IPS-18c (cell line): ENCODE data around the gene MICAL3.

ENCODE experiments used
- H3K4me3 ChIP-seq: 2 replicates; pipeline ENCODE4 v1.7.0; 2013; ENCODE audit warnings: low read depth, mild to moderate bottlenecking, low read length, moderate library complexity; ENCODE audit not compliant: insufficient read depth
- H3K9me3 ChIP-seq: one replicate; pipeline ENCODE4 v1.6.1; 2013; ENCODE audit warnings: mild to moderate bottlenecking, low read length, moderate library complexity; ENCODE audit not compliant: control insufficient read depth, insufficient read depth

Gene MICAL3

DNA sequence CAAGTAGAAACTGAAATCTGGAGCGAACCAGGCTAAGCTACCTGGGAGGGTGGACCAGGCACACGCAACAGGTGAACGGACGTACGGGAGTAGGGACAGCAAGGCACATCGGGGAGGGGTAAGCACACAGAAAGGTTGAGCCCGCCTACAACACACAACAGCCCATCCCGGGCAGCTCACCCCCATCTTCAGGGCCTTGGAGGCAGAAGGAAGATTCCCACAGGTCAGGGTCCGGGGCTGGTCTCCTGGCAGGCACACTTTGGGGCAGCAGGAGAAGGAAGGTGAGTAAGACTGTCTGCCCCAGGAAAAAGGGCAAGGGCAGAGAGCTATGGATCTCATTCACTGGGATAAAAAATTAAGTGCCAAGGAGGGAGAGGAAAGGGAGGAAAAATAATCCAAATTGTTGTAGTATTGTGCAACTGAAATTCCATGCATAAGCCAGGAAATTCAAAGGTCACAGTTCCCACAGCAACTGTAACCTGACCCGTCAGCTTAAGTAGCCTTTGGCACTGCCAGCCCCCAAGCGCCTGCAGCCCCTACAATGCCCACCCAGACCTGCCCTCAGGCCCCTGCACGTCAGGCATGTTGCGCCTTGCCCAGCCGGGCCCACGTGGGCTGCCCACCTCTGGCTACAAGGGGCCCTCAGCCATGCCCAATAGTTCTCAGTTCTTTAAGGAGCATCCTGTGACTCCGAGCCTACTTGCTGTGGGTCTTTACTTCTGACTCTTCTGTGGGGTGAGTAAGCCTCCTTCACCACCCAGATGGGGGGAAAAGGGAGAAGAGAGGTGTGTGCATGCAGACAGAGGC lies 51.8 kb downstream of the MICAL3 start:
- Histone ChIP-seq H3K4me3 (no peak overlapping the region), H3K9me3 (no peaks in the 10 kb centered on the region)

DNA sequence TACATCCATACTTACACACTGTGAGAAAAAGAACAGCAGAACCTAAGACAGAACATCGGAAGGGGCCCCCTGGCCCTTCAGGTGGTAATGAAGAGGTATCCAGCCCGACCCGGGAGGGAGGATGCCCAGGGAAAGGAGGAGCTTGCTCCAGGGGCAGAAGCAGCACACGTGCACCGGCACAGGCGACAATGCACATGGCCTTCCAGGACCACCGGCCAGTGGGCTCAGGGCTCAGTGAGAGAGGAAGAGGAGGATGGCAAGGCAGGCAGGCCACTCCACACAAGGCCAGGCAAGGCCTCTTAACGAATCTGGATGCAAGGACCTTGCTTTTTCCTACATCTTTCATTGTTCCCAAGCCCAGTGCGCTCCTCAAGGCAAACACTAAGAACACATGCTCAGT lies 52.6 kb downstream of the MICAL3 start:
- Histone ChIP-seq H3K9me3 (no peaks in the 10 kb centered on the region), H3K4me3 (no peak overlapping the region)

DNA sequence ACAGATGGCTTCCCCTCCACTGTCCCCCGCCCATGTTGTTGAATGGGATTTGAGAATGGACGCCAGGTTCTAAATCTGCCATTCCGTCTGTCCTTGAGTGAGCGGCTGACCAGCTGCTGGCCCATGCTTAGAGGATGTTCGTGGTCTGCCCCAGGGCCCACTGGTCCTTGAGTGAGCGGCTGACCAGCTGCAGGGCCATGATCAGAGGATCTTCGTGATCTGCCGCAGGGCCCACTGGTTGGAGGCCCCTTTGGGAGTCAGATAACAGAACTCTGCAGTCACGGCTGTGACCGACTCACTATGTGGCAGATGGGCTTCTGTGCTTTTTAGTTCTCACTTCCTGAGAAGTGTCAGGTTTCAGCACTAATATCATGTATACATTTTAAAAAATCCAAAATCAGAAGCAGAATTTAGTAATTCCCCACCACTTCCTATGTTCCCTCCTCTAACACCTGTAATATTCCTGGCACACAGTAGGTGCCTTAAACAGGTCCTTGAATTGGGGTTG lies 54.1 kb downstream of the MICAL3 start:
- Histone ChIP-seq H3K4me3 (no peak overlapping the region), H3K9me3 (no peaks in the 10 kb centered on the region)

DNA sequence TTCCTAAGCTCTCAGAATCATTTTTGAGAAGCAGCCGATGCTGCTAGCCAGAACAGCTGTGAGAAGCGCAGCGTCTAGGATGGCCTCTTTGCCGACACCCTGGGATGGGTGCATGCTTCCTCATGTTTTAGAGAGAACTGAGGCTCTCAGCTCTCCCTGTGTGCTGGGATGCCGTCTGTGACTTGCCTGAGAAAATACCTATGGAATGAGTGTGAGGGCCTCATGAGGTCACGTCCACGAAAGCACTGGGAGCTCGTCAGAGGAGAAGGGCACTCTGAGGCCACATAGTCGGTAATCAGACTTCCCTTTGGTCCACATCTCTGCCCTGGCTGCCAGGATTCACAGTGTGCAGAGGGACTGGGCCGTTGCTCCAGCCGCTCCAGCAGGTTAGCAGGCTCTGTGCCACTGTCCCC lies 54.7 kb downstream of the MICAL3 start:
- H3K4me3 ChIP-seq = no peak overlapping the region

DNA sequence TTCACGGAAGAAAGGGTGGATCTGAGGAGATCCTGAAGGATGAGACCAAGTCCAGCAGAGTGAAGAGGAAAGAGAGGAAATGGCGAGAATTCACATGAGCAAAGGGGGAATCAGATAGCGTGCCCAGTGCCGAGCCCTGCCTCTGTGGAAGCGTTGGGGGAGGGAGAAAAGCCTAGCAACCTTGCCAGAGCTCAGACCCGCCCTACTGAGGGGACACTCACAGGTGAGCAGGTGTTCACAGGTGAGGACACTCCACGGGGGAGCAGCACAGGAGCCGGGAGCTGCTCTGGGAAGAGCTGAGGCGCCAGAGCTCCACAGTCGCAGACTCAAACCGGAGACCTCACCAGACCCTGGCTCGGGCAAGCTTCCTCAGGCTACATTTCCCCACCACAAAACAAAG lies 56.2 kb downstream of the MICAL3 start:
- no peaks in the 10 kb centered on the region for H3K9me3 ChIP-seq
- no peak overlapping the region for H3K4me3 ChIP-seq

More for the DNA sequence above, 54.7 kb downstream of the MICAL3 start:
- H3K9me3 ChIP-seq = no peaks in the 10 kb centered on the region

DNA sequence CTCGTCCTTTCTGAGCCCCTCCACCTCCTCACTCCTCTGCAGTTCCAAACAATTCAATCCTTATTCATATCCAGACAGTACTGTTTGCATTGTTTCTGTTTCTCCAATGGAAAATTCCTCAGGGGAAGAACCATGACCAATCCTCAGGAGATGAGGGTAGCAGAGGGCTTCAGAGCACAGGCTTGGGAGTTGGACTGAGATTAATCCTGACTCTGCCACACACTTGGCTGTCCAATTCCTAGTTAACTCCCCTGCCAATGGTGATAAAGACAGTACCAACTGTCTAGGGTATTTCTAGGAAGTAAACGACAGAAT lies 58.0 kb downstream of the MICAL3 start:
- Histone ChIP-seq H3K4me3 (no peak overlapping the region), H3K9me3 (no peaks in the 10 kb centered on the region)

DNA sequence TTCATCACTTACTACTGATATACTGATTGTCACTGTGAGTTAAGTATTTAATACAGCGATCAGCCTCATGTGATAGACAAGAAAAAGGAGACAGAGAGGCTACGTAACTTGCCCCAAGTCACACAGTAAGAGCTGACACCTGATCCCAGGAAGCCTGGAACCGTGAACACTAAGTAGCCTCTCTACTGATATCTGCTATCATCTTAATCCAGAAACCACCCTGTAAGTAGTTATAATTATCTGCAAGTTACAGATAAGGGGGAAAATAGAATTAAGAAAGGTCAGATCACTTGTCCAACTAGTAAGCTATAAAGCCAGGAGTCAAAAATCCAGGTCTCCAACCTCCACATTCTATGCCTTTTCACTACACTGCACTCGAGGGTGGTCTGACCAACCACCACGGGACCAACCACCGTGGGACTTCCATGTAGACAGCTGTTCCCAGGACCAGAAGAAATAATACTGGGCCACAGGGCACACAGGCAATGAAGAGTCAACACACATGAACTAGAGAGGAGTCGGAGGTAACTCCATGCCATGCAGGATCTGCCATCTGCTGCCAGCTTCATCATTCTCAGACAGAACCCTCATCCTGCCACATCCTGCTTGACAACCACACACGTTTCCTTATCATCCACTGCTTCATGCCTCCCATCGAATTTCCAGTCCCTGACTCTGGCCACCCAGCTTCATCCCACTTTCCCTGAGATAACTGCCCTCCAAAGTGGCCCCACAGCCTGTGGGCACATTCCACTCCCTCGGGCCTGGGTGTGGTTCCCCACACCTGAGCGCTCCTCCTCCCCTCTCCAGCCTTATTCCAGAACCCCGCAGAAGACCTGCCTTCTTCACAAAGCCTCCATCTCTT lies 58.6 kb downstream of the MICAL3 start:
- Histone ChIP-seq H3K4me3 (no peak overlapping the region), H3K9me3 (no peaks in the 10 kb centered on the region)

DNA sequence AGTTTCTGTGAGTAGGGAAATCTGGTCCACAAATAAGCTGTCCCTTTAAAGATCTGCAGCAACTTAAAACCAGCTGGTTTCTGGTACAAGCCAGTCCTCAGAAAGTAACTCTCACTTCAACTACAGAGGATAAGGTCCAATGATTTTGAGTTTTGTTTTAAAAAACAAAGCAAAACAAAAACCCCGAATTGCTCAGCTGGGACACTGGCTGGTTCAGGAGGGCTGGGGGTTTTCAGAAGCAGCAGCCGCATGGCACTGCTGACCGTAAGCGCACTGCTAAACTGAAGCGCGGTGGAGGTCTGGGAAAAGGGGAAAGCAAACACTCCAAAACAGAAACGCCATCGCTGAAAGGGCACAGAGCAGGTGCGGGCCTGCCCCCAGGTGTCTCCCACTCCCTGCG lies 59.7 kb downstream of the MICAL3 start:
- Histone ChIP-seq H3K9me3 (no peaks in the 10 kb centered on the region), H3K4me3 (no peak overlapping the region)

DNA sequence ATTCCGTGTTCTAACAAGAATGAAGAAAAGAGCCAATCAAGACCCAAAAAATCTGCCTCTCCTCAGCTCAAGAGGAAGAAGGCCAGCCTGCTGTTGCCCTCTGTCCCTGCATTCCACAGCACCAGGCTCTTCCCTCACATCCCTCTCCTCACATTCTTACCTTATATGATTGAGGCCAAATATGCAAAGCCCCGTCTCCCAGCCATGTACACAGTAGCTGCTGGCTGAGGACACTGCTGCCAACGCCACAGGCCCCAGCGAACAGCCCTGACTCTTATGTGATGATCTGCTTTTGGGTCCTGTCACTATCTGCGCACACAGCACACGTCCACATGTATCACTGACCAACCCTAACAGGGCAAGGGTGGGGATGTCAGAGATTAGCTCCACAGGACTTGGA lies 60.2 kb downstream of the MICAL3 start:
- H3K4me3 ChIP-seq = no peak overlapping the region

DNA sequence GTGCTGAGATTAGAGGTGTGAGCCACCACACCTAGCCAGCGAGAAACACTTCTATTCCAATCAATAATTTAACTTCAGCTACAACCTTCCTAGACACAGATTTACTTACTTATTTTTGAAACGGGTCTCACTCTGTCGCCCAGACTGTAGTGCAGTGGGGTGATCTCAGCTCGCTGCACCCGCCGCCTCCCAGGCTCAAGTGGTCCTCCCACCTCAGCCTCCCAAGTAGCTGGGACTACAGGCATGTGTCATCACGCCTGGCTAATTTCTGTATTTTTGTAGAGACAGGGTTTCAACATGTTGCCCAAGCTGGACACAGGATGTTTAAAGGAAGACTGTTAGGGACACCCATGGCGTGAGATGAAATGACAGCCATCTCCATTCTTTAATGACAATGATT lies 61.3 kb downstream of the MICAL3 start:
- H3K9me3 ChIP-seq = no peaks in the 10 kb centered on the region

More for the DNA sequence above, 60.2 kb downstream of the MICAL3 start:
- H3K9me3 ChIP-seq = no peaks in the 10 kb centered on the region

DNA sequence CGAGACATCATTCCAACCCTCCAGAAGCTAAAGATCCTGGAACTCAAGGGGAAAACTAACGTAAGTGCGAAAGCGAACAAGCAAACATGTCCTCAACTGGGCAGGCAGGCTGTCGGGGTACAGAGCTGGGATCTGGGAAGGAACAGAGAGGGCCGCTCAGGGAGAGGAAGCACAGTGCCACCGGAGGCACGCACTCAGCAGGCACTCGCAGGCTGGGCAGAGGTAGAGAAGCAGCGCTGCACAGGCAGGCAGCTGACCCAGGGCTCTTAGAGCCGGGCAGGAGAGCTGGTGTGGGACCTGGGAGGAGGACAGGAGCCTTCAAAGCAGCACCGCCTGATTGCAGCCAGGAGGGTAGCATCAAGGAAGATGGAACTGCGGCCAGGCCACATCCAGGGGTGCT lies 62.2 kb downstream of the MICAL3 start:
- Histone ChIP-seq H3K4me3 (no peak overlapping the region), H3K9me3 (no peaks in the 10 kb centered on the region)

More for the DNA sequence above, 61.3 kb downstream of the MICAL3 start:
- H3K4me3 ChIP-seq = no peak overlapping the region

DNA sequence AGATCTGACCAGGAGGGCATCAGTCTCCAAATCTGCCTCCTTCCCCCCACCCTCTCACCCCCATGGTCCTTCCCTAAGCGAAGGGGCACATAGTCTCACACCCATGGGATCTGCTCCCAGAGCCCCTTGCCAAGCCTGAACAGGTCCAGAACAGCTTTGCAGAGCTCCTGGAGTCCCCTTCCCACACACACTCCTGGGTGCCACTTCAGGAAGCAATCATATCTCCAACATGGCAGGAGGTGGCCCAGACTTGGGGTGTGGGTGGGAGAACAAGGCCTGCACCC lies 63.0 kb downstream of the MICAL3 start:
- Histone ChIP-seq H3K9me3 (no peaks in the 10 kb centered on the region), H3K4me3 (no peak overlapping the region; the same call in 1 of the 2 replicates)

DNA sequence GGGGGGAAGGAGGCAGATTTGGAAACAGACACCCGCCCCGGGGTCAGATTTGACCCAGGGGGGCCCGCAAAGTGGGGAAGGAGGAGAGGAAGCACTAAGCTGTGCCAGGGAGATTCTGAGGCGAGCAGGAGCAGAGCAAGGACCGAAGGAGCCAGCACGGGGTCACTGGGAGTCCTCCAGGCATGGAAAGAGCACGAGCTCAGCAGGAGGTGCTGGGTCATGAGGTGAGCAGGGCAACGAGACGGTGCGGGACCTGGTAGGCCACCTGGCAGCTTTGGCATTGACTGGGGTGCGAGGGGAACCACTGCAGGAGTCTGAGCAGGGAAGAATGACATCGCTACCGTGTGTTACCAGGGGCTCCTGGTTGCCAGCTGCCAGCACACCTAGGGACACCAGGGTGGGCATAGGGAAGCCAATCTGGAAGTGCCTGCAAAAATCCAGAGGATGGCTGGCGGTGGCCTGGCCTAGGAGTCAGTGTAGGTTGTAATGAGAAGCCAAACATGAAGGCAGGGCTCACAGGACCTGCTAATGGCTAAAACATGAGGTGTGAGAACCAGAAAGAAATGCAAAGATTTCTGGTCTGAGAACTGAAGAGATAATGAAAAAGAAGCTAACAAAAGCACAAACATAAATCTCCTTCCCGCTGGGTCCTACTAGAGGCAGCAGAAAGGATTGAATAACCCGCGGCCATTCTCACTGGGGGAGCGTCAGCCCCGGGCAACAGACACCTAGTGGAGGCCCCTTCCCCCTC lies 63.5 kb downstream of the MICAL3 start:
- Histone ChIP-seq H3K9me3 (no peaks in the 10 kb centered on the region), H3K4me3 (no peak overlapping the region; the same call in 1 of the 2 replicates)

DNA sequence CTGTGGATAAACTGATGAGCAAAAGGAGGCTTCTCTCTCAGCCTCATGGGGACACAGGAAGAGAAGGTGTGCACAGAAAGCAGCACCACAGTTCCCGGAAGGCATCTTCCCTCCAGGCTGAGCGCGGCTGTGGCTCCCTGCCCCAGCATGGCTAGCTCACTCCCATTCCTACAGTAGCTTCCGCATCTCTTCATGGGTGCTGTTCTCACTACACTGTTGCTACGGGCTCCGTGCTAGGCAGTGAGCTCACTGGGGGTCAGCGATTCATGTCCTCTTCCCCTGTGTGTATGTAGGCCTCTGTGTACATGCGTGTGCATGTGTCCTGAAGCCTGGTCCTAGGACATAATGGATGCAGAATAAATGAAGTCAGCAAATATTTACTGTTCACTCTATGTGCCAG lies 64.3 kb downstream of the MICAL3 start:
- Histone ChIP-seq H3K9me3 (no peaks in the 10 kb centered on the region), H3K4me3 (no peak overlapping the region)

DNA sequence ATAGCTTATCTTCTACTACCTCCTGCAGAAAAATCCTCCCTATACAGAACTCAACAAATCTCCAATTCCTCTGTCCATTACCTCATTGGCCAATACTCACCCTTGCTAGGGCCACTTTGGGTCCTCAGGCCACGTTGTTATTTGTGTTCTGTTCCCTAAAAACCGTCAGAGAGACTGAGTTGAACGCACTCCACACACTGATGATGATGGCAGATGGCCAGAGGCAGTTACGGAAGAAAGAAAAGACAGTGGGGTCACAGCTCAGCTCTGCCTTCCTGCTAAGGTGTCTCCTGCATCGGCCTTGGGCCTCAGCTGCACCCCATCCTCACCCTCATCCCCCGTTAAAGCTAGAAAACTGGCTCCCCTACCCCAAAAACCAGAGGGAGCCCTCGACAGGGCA lies 66.2 kb downstream of the MICAL3 start:
- Histone ChIP-seq H3K9me3 (peaks cover 2% of the 10 kb centered on the region), H3K4me3 (no peak overlapping the region)

DNA sequence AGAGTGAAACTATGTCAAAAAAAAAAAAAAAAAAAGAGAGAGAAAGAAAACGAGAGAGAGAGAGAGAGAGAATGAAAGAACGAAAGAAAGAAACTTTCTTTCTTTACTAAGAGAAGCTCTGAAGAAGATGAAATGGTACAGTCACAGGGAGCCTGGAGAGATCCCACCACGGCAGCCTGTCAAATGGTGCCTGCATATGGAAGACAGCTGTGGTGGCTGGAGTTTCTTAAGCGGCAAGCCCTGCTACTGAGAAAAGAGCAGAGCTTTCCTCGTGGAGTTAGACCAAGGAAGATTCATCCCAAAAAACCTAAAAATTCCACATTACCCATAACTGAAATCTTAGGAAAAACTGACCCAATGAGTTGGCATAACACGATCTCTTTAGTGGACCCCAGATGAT lies 66.7 kb downstream of the MICAL3 start:
- H3K4me3 ChIP-seq = no peak overlapping the region
- H3K9me3 ChIP-seq = peaks cover 3% of the 10 kb centered on the region

DNA sequence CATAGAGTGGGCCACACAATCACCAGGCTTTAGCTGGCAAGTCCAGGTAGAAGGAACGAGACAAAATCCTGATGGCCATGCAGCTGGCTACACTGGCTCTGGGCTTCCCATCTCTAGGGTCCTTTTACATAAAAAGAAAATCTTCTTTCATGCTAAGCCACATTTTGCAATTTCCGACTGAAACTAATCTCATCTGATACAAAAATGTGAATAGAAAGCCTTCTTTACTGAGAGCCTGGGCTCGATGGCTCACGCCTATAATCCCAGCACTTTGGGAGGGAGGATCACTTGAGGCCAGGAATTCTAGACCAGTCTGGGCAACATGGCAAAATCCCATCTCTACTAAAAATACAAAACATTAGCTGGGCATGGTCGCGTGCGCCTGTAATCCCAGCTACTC lies 67.2 kb downstream of the MICAL3 start:
- Histone ChIP-seq H3K9me3 (peaks cover 3% of the 10 kb centered on the region), H3K4me3 (no peak overlapping the region)

DNA sequence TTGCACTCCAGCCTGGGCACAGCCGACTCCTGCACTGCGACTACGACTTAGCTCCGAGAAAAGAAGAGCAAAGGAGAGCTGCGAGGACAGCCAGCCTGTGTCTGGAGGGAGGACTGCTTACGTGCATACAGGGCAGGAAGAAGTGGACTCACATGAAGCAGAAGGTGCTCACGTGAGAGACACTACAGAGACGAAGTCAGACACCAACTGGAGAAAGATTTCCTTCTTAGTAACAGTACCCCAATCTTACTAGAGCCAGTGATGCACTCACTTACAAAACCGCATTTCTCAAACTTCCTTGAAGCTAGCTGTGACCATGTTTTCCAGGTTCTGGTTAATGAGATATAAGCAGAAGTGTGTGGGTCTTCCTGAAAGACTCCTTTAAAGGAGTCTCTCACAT lies 67.7 kb downstream of the MICAL3 start:
- H3K9me3 ChIP-seq = peaks cover 3% of the 10 kb centered on the region
- H3K4me3 ChIP-seq = no peak overlapping the region
